Measurements from ENCODE around the gene FBXL16. TPM values are rescaled to one million over a fixed set of nuclear protein-coding genes. Genes with fewer than 3 reads are reported as not detected.
A peak's percentile ranks its signal among the peaks of the same experiment; 100 is the strongest.

Gene FBXL16
- total and polyA plus RNA-seq, 9 of the 15 experiments (the other 6 are each of a cell fraction or from before 2014, with no cell fraction given): 0.21 to 8.2 (median 1.7) TPM

DNA sequence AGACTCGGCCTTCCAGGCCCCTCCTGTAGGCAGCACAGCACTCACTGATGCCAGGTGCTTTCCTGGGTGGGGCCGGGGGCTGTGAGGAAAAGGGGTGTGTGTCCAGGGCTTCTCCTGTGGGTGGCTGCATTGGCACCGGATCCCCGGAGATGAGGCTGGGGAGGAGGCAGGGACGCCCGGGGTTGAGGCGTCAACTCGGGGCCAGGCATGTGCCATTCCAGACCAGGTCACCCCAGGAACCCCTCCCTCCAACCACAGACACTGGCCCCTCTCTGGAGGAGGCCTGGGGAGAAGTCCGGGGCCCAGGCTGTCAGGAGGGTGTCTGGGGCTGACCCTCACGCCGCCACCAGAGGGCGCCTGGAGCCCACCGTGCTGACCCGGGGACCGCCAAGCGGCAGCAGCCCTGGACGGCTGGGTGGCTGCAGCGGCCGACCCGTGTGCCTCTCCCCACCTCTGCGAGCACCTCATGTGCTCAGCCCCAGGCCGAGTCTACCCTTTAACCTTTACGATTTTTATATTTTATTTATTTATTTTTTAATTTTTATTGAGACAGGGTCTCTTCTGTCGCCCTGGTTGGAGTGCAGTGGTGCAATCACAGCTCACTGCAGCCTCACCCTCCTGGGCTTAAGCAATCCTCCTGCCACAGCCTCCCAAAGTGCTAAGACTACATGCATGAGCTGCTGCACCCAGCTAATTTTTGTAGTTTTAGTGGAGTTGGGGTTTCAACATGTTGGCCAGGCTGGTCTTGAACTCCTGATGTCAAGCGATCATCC lies 6.1 kb upstream of the FBXL16 start (continued):
- TF ChIP-seq CTCF (IDR thresholded peaks at IDR 0.05 in 2 of 3, conservative IDR thresholded peaks at IDR 0.05 in 1 of 3; ENCODE audit: insufficient read depth in 2 of 3, low read depth in 1 of 3, low read length in 3 of 3) (peak; percentile 88 to 97 (median 96)), MYBL2 (IDR thresholded peaks at IDR 0.05; ENCODE audit: low read depth) (no peak), MYBL2 (CRISPR knock-in tag; IDR thresholded peaks at IDR 0.05; ENCODE audit: borderline replicate concordance) (no peak), UBTF (IDR thresholded peaks at IDR 0.05; ENCODE audit: borderline replicate concordance in 1 of 2, low read depth in 2 of 2, low read length in 2 of 2) (peak in 1 of 2 experiments; percentile 48; a peak in 1 of 4 replicates), GABPB1 (CRISPR knock-in tag; IDR thresholded peaks at IDR 0.05) (peak; percentile 43; the same call in 1 of the 2 replicates), LCOR (CRISPR knock-in tag; IDR thresholded peaks at IDR 0.05) (0 out of 2 replicates have a peak, but pooled peaks have one; percentile 29), L3MBTL2 (IDR thresholded peaks at IDR 0.05) (peak; percentile 28; the same call in 1 of the 2 replicates), TEAD4 (IDR thresholded peaks at IDR 0.05; ENCODE audit: low read length) (no peak), TEAD4 (CRISPR knock-in tag; IDR thresholded peaks at IDR 0.05; ENCODE audit: borderline replicate concordance) (no peak), ZBTB7A (IDR thresholded peaks at IDR 0.05; ENCODE audit: borderline replicate concordance, control insufficient read depth, low read depth, low read length) (peak; percentile 86), CTCFL (IDR thresholded peaks at IDR 0.05; ENCODE audit: borderline replicate concordance, insufficient read depth, low read depth, low read length, poor library complexity, severe bottlenecking) (peak; percentile 61), KLF16 (IDR thresholded peaks at IDR 0.05) (0 out of 2 replicates have a peak, but pooled peaks have one; percentile 13), JUN (IDR thresholded peaks at IDR 0.05; ENCODE audit: borderline replicate concordance, low read depth, low read length) (0 out of 2 replicates have a peak, but pooled peaks have one; percentile 17), JUN (CRISPR knock-in tag; IDR thresholded peaks at IDR 0.05; ENCODE audit: borderline replicate concordance) (no peak), ATF7 (IDR thresholded peaks at IDR 0.05) (no peak), ARID2 (IDR thresholded peaks at IDR 0.05) (peak; percentile 24; the same call in 1 of the 2 replicates), ZBTB26 (CRISPR knock-in tag; IDR thresholded peaks at IDR 0.05) (no peak)
- TF ChIP-seq, protein P1, sequence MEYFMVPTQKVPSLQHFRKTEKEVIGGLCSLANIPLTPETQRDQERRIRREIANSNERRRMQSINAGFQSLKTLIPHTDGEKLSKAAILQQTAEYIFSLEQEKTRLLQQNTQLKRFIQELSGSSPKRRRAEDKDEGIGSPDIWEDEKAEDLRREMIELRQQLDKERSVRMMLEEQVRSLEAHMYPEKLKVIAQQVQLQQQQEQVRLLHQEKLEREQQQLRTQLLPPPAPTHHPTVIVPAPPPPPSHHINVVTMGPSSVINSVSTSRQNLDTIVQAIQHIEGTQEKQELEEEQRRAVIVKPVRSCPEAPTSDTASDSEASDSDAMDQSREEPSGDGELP (CRISPR knock-in tag; IDR thresholded peaks at IDR 0.05; ENCODE audit: borderline replicate concordance): peak; percentile 70

Measured in K562 (cell line).